Astrocyte of the spinal cord (primary cell): Measurements from ENCODE around the gene PDF.

Experiments used
- DNase-seq: peaks from one replicate; pipeline ENCODE4 v3.0.0; 2011; ENCODE audit warnings: low read depth, low spot score
- H3K4me3 ChIP-seq: 2 replicates; pipeline ENCODE4 v1.5.1; 2011; ENCODE audit warnings: low read depth, mild to moderate bottlenecking, low read length, moderate library complexity
- CTCF ChIP-seq: IDR thresholded peaks from 2 replicates; pipeline ENCODE4 v1.5.1; 2012; ENCODE audit warnings: low read depth, mild to moderate bottlenecking, low read length, inconsistent platforms
- in situ Hi-C: cut with HindIII; loops from 2 replicates; pipeline ENCODE4 v1.10.0; 2017; ENCODE audit warnings: low sequenced_read_pairs

The PDF gene

GRCh38 chr16:69311533-69312387 lies 18.6 kb downstream of the PDF start:
- H3K4me3 ChIP-seq: peak overlapping the region; percentile 84
- peak; percentile 14 for TF ChIP-seq CTCF
- peak; percentile 27 for DNase-seq
- in situ Hi-C loops: no loop called here

- TF ChIP-seq CTCF: peak; percentile 89
Observed at GRCh38 chr16:69310653-69311532, 19.5 kb downstream of the PDF start, which contains the start of gene VPS4A. TSS of gene VPS4A (plus strand) at chr16:69311350. CDS start at chr16:69311512, 162 bp downstream.

GRCh38 chr16:69309316-69309715 lies 21.1 kb downstream of the PDF start:
- no peak overlapping the region for H3K4me3 ChIP-seq
- in situ Hi-C loops: no loop called here
- no peak for DNase-seq
- TF ChIP-seq CTCF: no peak

More at GRCh38 chr16:69310653-69311532, 19.5 kb downstream of the PDF start, which contains the start of gene VPS4A:
- H3K4me3 ChIP-seq: peak within 1 kb of the TSS; percentile 84
- in situ Hi-C loops: no loop called here
- peak; percentile 97 for DNase-seq

- no peak overlapping the region for H3K4me3 ChIP-seq
- DNase-seq: no peak
- in situ Hi-C loops: no loop called here
- TF ChIP-seq CTCF: no peak
Observed at GRCh38 chr16:69307856-69308255, 22.5 kb downstream of the PDF start.

DNA sequence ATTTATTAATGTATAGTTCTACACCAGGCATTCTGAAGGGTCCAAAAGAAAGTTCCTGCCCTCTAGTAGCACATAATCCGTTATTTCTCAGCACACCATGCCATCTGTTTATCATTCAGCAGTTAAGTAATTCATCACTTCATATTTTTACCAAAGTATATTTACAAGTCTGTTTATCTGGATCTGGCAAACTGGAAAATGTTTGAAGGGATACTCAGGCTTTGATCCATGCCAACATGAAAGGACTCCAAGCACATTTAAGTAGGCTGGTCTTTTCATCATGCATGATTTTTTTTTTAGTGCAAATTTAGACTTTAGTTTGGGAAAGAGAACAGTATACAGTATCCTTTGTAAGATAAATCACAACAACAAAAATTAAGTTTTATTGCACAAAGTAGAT lies 23.3 kb downstream of the PDF start:
- in situ Hi-C loops: no loop called here
- no peak overlapping the region for H3K4me3 ChIP-seq
- no peak for TF ChIP-seq CTCF
- DNase-seq: no peak

- no peak for TF ChIP-seq CTCF
Observed at GRCh38 chr16:69306031-69306430, 24.4 kb downstream of the PDF start.

More at GRCh38 chr16:69306031-69306430, 24.4 kb downstream of the PDF start:
- no peak for DNase-seq
- in situ Hi-C loops: no loop called here
- no peak overlapping the region for H3K4me3 ChIP-seq
